T47D (cell line): ENCODE measurements around the gene TTC39C.
A peak's percentile ranks its signal among the peaks of the same experiment; 100 is the strongest.

Experiments
- DNase-seq, 2 experiments: peaks; one replicate each; pipeline versions ENCODE4 v3.0.0 to v3.0.0-alpha.2; 2011 to 2012; ENCODE audit warnings: low read depth in 1 of 2, low spot score in 1 of 2
- JUND ChIP-seq: IDR thresholded peaks from 2 replicates; pipeline ENCODE4 v1.6.1; 2012; ENCODE audit warnings: low read depth
- in situ Hi-C: cut with HindIII; loops from 2 replicates; pipeline ENCODE4 v1.10.0; 2016; ENCODE audit warnings: low sequenced_read_pairs, low pct_unique_long_range_greater_than_20kb

The TTC39C gene

GRCh38 chr18:24170360-24170759 is 155.8 kb downstream of the TTC39C start:
- in situ Hi-C loops: no loop called here
- no peak for DNase-seq
- no peak for TF ChIP-seq JUND

GRCh38 chr18:24173997-24174396 is 159.4 kb downstream of the TTC39C start:
- DNase-seq: peak in 1 of 2 experiments; percentile 9
- in situ Hi-C loops: no loop called here
- no peak for TF ChIP-seq JUND

- DNase-seq: peak in 1 of 2 experiments; percentile 53
- TF ChIP-seq JUND: no peak
- in situ Hi-C loops: no loop called here
These were observed 162.3 kb downstream of the TTC39C start for GRCh38 chr18:24176727-24177416.

GRCh38 chr18:24177499-24178133 is 163.1 kb downstream of the TTC39C start:
- no peak for TF ChIP-seq JUND
- no peak for DNase-seq
- in situ Hi-C loops: no loop called here

GRCh38 chr18:24180048-24180447 is 165.5 kb downstream of the TTC39C start:
- in situ Hi-C loops: no loop called here
- no peak for TF ChIP-seq JUND
- DNase-seq: no peak

GRCh38 chr18:24181806-24182205 is 167.3 kb downstream of the TTC39C start:
- no peak for DNase-seq
- in situ Hi-C loops: no loop called here
- no peak for TF ChIP-seq JUND
